ENCODE data around the gene SERPINA10. TPM values are rescaled to one million over a fixed set of nuclear protein-coding genes. Genes with fewer than 3 reads are reported as not detected.
"Not testable (repeated sequence)": the region's sequence is repeated elsewhere in the genome, so short reads cannot be mapped to it uniquely, and the experiment has no call there.

The SERPINA10 gene
- total RNA-seq, 4 donors from 2014 or later, result 0.55 TPM; not detected in 3

DNA sequence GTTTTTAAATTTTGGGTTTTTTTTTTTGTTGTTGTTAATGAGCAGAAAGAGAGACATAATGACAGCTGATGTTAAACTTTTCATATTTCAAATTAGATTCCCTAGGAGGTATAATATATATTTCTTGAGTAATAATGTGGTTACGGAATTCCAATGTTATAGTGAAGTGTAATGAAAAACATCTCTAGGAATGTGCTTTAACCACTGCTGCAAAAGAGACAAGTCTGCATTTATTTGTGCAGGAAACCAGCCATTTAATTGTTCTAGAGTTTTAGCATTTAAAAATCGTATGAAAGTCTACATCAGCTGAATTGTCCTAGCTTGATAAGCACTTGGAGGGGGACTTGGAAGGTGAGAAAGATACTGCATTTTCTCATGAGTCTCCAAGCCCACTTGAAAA, 14.3 kb downstream of the SERPINA10 start:
- TF ChIP-seq POLR2A (IDR thresholded peaks at IDR 0.05) (no peak), POLR2AphosphoS5 (IDR thresholded peaks at IDR 0.05) (no peak), EP300 (IDR thresholded peaks at IDR 0.05; ENCODE audit: low read depth) (no peak)
- TF ChIP-seq, protein P1, sequence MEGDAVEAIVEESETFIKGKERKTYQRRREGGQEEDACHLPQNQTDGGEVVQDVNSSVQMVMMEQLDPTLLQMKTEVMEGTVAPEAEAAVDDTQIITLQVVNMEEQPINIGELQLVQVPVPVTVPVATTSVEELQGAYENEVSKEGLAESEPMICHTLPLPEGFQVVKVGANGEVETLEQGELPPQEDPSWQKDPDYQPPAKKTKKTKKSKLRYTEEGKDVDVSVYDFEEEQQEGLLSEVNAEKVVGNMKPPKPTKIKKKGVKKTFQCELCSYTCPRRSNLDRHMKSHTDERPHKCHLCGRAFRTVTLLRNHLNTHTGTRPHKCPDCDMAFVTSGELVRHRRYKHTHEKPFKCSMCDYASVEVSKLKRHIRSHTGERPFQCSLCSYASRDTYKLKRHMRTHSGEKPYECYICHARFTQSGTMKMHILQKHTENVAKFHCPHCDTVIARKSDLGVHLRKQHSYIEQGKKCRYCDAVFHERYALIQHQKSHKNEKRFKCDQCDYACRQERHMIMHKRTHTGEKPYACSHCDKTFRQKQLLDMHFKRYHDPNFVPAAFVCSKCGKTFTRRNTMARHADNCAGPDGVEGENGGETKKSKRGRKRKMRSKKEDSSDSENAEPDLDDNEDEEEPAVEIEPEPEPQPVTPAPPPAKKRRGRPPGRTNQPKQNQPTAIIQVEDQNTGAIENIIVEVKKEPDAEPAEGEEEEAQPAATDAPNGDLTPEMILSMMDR (IDR thresholded peaks at IDR 0.05), result no peak
- 74 to 82% methylated on average over 2 of the region's 2 CpGs for WGBS, 2 donors (ENCODE audit: low coverage in 1 of 2)
- Histone ChIP-seq H3K9me3 (no peaks in the 10 kb centered on the region), H3K4me3 (no peak overlapping the region), H3K36me3 (no peaks in the 10 kb centered on the region), H3K27me3 (no peaks in the 10 kb centered on the region), H3K4me1 (no peaks in the 10 kb centered on the region), H3K27ac (no peak overlapping the region)
- no peak for DNase-seq
- in situ Hi-C loops (cut with MboI; ENCODE audit: low pct_ligation_motif_present in 1 of 4, low pct_unique_long_range_greater_than_20kb in 1 of 4, low sequenced_read_pairs in 3 of 4) (no loop called here), intact Hi-C loops (cut with DNase I; ENCODE audit: low total_unique reads) (no loop called here)

GRCh38 chr14:94276898-94277561, 16.0 kb downstream of the SERPINA10 start:
- H3K4me3 ChIP-seq; H3K27ac ChIP-seq; intact Hi-C loops (cut with DNase I; ENCODE audit: low total_unique reads); H3K27me3 ChIP-seq; H3K36me3 ChIP-seq; H3K4me1 ChIP-seq; H3K9me3 ChIP-seq; in situ Hi-C loops (cut with MboI; ENCODE audit: low pct_ligation_motif_present in 1 of 4, low pct_unique_long_range_greater_than_20kb in 1 of 4, low sequenced_read_pairs in 3 of 4): not testable (repeated sequence)
- DNase-seq, result peak; percentile 18
- 72 to 90% methylated on average over 3 to 11 of the region's 11 CpGs for WGBS, 2 donors (ENCODE audit: low coverage in 1 of 2)

- no peak for DNase-seq
- 22 to 39% methylated on average over 7 to 10 of the region's 10 CpGs for WGBS, 2 donors (ENCODE audit: low coverage in 1 of 2)
Measured at GRCh38 chr14:94269156-94269555, 23.9 kb downstream of the SERPINA10 start.

DNA sequence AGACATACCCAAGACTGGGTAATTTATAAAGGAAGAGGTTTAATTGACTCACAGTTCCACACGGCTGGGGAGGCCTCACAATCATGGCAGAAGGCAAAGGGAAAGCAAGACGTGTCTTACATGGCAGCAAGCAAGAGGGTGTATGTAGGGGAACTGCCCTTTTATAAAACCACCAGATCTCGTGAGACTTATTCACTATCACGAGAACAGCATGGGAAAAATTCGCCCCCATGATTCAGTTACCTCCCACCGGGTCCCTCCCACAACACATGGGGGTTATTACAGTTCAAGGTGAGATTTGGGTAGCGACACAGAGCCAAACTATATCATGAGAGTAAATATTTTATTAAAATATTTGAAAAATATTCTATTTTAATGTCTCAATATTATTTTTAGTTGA, 24.5 kb downstream of the SERPINA10 start:
- WGBS, 2 donors (ENCODE audit: low coverage in 1 of 2), result 78 to 82% methylated on average over 7 of the region's 7 CpGs
- in situ Hi-C loops (cut with MboI; ENCODE audit: low pct_ligation_motif_present in 1 of 4, low pct_unique_long_range_greater_than_20kb in 1 of 4, low sequenced_read_pairs in 3 of 4); DNase-seq: not testable (repeated sequence)

More at GRCh38 chr14:94269156-94269555, 23.9 kb downstream of the SERPINA10 start:
- Histone ChIP-seq H3K9me3 (no peaks in the 10 kb centered on the region), H3K27ac (no peak overlapping the region), H3K4me1 (no peaks in the 10 kb centered on the region), H3K27me3 (no peaks in the 10 kb centered on the region), H3K36me3 (no peaks in the 10 kb centered on the region), H3K4me3 (no peak overlapping the region)
- TF ChIP-seq, protein P1 (IDR thresholded peaks at IDR 0.05), result no peak
- no peak for TF ChIP-seq POLR2A (IDR thresholded peaks at IDR 0.05)
- no peak for TF ChIP-seq EP300 (IDR thresholded peaks at IDR 0.05; ENCODE audit: low read depth)
- TF ChIP-seq POLR2AphosphoS5 (IDR thresholded peaks at IDR 0.05), result no peak
- in situ Hi-C loops (cut with MboI; ENCODE audit: low pct_ligation_motif_present in 1 of 4, low pct_unique_long_range_greater_than_20kb in 1 of 4, low sequenced_read_pairs in 3 of 4), result no loop called here
- intact Hi-C loops (cut with DNase I; ENCODE audit: low total_unique reads), result no loop called here

DNA sequence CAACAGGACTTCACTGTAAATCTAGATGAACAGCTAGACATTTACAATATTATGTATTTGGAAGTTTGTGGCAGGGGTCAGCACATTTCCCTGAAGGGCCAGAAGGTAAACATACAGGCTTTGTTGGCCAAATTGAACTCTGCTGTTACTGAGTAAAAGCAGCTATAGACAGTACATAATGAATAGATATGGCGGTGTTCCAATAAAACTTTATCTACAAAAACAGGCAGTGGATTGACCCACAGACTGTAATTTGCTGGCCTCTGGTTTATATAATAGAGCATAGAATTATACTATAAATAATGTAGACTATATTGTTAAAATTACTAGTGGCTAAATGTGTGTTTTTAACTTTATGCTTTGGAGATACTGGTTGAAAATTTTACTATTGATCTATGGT, 25.7 kb downstream of the SERPINA10 start:
- Histone ChIP-seq H3K4me3 (no peak overlapping the region), H3K27ac (no peak overlapping the region), H3K9me3 (peaks cover 5% of the 10 kb centered on the region in 2 donors), H3K27me3 (no peaks in the 10 kb centered on the region), H3K4me1 (no peaks in the 10 kb centered on the region), H3K36me3 (no peaks in the 10 kb centered on the region)
- 74 to 88% methylated on average over 1 of the region's 1 CpG for WGBS, 2 donors (ENCODE audit: low coverage in 1 of 2)
- intact Hi-C loops (cut with DNase I; ENCODE audit: low total_unique reads), result no loop called here
- DNase-seq, result no peak
- TF ChIP-seq, protein P1 (IDR thresholded peaks at IDR 0.05), result no peak
- TF ChIP-seq POLR2AphosphoS5 (IDR thresholded peaks at IDR 0.05), result no peak
- no peak for TF ChIP-seq POLR2A (IDR thresholded peaks at IDR 0.05)
- no peak for TF ChIP-seq EP300 (IDR thresholded peaks at IDR 0.05; ENCODE audit: low read depth)
- in situ Hi-C loops (cut with MboI; ENCODE audit: low pct_ligation_motif_present in 1 of 4, low pct_unique_long_range_greater_than_20kb in 1 of 4, low sequenced_read_pairs in 3 of 4), result no loop called here

More for the DNA sequence above, 24.5 kb downstream of the SERPINA10 start:
- H3K4me1 ChIP-seq; intact Hi-C loops (cut with DNase I; ENCODE audit: low total_unique reads); H3K9me3 ChIP-seq; H3K27me3 ChIP-seq; H3K4me3 ChIP-seq; H3K27ac ChIP-seq; H3K36me3 ChIP-seq: not testable (repeated sequence)

GRCh38 chr14:94264195-94264594, 28.9 kb downstream of the SERPINA10 start:
- WGBS, 2 donors (ENCODE audit: low coverage in 1 of 2), result 51 to 77% methylated on average over 1 to 3 of the region's 3 CpGs

More at GRCh38 chr14:94264195-94264594, 28.9 kb downstream of the SERPINA10 start:
- H3K4me3 ChIP-seq; H3K9me3 ChIP-seq; H3K36me3 ChIP-seq; in situ Hi-C loops (cut with MboI; ENCODE audit: low pct_ligation_motif_present in 1 of 4, low pct_unique_long_range_greater_than_20kb in 1 of 4, low sequenced_read_pairs in 3 of 4); DNase-seq; H3K27ac ChIP-seq; H3K27me3 ChIP-seq; intact Hi-C loops (cut with DNase I; ENCODE audit: low total_unique reads); H3K4me1 ChIP-seq: not testable (repeated sequence)
